NCI-H2196 (cell line): ENCODE data around the gene GRK3.
"Not testable (repeated sequence)": the region's sequence is repeated elsewhere in the genome, so short reads cannot be mapped to it uniquely, and the experiment has no call there.

Experiments
- DNase-seq: peaks from one replicate; lab custom pipeline; 2025; ENCODE audit not compliant: unreplicated experiment; lab: John Stamatoyannopoulos, UW

The GRK3 gene

GRCh38 chr22:25570486-25570885 is 6.0 kb downstream of the GRK3 start:
- no peak for DNase-seq

DNA sequence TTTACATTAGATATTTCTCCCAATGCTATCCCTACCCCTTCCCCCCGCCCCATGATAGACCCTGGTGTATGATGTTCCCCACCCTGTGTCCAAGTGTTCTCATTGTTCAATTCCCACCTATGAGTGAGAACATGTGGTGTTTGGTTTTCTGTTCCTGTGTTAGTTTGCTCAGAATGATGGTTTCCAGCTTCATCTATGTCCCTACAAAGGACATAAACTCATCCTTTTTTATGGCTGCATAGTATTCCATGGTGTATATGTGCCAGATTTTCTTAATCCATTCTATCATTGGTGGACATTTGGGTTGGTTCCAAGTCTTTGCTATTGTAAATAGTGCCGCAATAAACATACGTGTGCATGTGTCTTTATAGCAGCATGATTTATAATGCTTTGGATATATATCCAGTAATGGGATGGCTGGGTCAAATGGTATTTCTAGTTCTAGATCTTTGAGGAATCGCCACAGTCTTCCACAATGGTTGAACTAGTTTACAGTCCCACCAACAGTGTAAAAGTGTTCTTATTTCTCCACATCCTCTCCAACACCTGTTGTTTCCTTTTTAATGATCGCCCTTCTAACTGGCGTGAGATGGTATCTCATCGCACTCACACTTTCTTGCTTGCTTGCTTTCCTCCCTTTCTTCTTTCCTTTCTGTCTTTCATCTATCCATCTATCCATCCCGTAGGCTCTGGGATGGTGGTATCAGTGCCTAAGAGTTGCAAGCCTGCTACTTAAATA is 7.7 kb downstream of the GRK3 start:
- DNase-seq = not testable (repeated sequence)

DNA sequence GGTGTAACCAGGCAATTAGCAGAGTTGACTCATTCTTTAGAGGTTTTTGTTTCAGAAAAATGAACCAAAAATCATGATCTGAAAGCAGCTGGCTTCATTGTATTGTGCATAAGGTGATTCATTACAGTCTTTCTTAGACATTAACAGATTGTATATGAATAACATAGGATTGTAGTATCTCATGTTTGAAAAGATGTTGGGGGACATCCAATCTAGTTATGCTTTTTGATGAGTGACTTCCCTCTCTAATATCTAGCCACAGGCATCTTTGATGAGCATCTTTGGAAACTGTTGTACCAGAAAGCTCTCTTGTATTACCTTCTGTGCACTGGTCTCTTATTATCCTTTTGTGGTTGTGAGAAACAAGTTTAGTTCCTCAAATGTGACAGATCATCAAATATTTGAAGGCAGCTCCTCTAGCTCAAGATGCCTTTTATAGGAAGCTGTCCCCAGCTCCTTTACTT is 8.3 kb downstream of the GRK3 start:
- no peak for DNase-seq

DNA sequence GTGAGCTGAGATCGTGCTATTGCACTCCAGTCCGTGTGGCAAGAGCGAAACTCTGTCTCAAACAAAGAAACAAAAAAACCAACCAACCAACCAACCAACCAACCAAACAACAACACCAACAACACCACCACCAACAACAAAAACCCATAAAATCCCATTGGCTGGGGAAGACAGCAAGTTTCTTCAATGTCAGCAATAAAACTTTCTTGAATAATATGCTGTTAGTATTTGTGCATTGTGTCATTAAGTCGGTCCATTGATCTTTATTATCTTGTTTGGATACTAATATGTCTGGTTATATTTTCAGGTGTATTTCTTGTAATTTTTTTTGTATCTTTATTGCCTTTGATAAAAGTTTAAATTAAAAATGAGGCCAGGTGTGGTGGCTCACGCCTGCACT is 9.4 kb downstream of the GRK3 start:
- DNase-seq = no peak

GRCh38 chr22:25574736-25575135 is 10.3 kb downstream of the GRK3 start:
- no peak for DNase-seq

- not testable (repeated sequence) for DNase-seq
Measured at GRCh38 chr22:25575674-25576392, 11.4 kb downstream of the GRK3 start.

GRCh38 chr22:25581452-25581851 is 17.0 kb downstream of the GRK3 start:
- DNase-seq = not testable (repeated sequence)

- DNase-seq = no peak
Measured at GRCh38 chr22:25582946-25583345, 18.5 kb downstream of the GRK3 start.

DNA sequence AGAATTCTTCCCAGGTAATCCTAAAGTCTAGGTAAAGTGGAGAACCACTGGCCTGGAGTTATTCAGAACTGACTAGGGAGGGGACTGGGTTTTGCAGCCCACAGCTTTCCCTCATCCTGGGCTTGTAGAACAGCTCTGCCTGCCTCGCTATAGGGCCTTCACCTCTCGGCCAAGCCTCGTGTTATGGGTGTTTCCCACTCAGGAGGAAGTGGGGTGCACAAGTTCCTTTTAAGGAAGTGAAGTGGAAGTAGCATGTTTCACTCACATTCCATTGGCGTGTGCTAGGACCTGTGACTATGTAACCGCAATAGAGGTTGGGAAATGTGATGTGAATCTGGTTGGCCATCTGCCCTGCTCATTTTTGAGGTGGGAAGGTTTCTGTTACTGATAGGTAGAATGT is 20.5 kb downstream of the GRK3 start:
- not testable (repeated sequence) for DNase-seq

DNA sequence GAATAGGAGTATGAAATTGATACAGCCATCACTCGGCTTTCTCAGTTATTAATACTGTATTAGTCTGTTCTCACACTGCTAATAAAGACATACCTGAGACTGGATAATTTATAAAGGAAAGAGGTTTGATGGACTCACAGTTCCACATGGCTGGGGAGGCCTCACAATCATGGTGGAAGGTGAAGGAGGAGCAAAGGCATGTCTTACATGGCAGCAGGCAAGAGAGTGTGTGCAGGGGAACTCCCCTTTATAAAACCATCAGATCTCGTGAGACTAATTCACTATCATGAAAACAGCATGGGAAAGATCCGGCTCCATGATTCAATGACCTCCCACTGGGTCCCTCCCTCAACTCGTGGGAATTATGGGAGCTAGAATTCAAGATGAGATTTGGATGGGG is 25.2 kb downstream of the GRK3 start:
- not testable (repeated sequence) for DNase-seq

- not testable (repeated sequence) for DNase-seq
Measured at GRCh38 chr22:25593323-25593722, 28.8 kb downstream of the GRK3 start.

GRCh38 chr22:25598609-25599008 is 34.1 kb downstream of the GRK3 start:
- no peak for DNase-seq

GRCh38 chr22:25602445-25602844 is 38.0 kb downstream of the GRK3 start:
- DNase-seq = no peak

- no peak for DNase-seq
Measured at GRCh38 chr22:25602916-25603315, 38.4 kb downstream of the GRK3 start.

GRCh38 chr22:25605146-25605545 is 40.7 kb downstream of the GRK3 start:
- not testable (repeated sequence) for DNase-seq

- not testable (repeated sequence) for DNase-seq
Measured at GRCh38 chr22:25605565-25605964, 41.1 kb downstream of the GRK3 start.

DNA sequence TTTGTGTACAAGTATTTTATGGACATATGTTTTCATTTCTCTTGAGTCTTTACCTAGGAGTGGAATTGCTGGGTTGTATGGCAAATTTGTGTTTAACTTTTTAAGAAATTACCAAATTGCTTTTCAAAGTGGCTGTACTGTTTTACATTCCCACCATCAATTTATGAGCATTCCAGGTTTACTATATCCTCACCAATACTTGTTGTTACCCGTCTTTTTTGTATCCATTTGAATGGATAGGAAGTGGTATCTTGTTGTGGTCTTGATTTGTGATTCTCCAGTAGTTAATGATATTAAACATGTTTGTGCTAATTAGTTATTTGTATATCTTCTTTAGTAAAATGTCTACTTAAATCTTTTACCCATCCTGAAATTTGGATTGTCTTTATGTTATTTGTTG is 46.8 kb downstream of the GRK3 start:
- DNase-seq = not testable (repeated sequence)

- DNase-seq = not testable (repeated sequence)
Measured at GRCh38 chr22:25613131-25613530, 48.7 kb downstream of the GRK3 start.

GRCh38 chr22:25613558-25613957 is 49.1 kb downstream of the GRK3 start:
- DNase-seq = not testable (repeated sequence)

DNA sequence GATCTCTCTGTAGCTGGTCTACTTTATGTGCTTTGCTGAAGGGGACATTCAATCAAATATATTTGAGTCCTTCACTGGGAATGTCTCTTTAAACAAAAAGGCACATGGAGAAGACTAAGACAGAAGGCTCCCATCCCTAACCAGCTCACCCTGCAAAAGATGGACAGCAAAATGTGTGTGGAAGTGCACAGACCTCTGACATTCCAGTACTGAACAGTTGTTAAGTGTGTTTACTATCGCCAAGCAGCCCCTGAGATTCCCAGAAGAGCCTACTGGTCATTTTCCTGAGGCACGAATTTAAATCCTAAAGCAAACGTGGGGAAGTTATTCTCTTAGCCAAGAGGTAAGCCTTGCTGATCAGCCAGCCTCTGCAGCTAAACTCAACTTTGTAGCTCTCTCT is 50.3 kb downstream of the GRK3 start:
- DNase-seq = not testable (repeated sequence)

DNA sequence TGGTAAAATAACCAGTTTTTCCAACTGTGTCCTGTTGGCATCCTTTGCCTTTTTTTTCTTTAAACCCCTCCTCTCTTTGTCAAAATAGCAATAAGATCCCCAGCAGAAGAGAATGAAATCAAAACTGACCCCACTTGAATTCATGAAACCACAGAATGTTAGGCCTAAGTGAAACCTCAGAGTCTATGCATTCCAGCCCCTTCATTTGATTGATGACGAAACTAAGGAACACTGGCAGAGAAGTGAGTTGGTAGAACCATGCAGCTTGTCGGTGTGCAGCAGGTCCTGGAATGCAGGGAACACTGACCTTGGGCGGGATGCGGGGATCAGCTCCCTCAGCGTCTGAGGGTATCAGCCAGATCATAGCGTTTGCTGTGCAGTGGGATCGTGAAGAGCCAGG is 57.5 kb downstream of the GRK3 start:
- no peak for DNase-seq

GRCh38 chr22:25623310-25623734 is 58.8 kb downstream of the GRK3 start:
- no peak for DNase-seq
